K562 (cell line): ENCODE results near the gene PPIF. TPM values are rescaled to one million over a fixed set of nuclear protein-coding genes. Genes with fewer than 3 reads are reported as not detected.

ENCODE experiments used
- ATAC-seq: fragments of 200-7000 bp; cut with Tn5 transposase; 3 replicates; pipeline ENCODE4 v1.9.1; 2020; ENCODE audit warnings: moderate library complexity
- BruUV-seq: library from RNA; stranded (reverse); fragments of 400-500 nt; replicated peaks from 2 replicates; lab custom pipeline; 2021; lab: Mats Ljungman, UMichigan
- CTCF ChIA-PET: fragments of 300-600 bp; formaldehyde crosslinking; extraction: SDS; loops from one replicate; lab custom pipeline; 2021; ENCODE audit warnings: low intra/inter-chr PET ratio; lab: Yijun Ruan, JAX
- POLR2A ChIA-PET: fragments of 300-600, 350-650 bp; sonication (Branson Sonifier 250); formaldehyde crosslinking; extraction: SDS; loops from one replicate; lab custom pipeline; 2021; ENCODE audit warnings: antibody characterized with exemption, inconsistent platforms; lab: Yijun Ruan, JAX
- DNase-seq, 4 experiments: peaks; one replicate each; pipeline versions ENCODE4 v3.0.0 to v3.0.0-alpha.2; 2011 to 2018; ENCODE audit warnings: low spot score in 3 of 4, mixed read lengths in 3 of 4; ENCODE audit errors: extremely low read depth in 1 of 4
- FAIRE-seq: peaks from 2 replicates; lab custom pipeline; 2011; peaks lifted over from hg19 to GRCh38; lab: Jason Lieb, UNC
- H2AFZ ChIP-seq: 2 replicates; pipeline ENCODE4 v1.6.0; 2011; ENCODE audit warnings: low read depth, low read length, control low read depth, inconsistent platforms
- H3K27ac ChIP-seq: fragments of 200-600 bp; 3 replicates; pipeline ENCODE4 v1.8.0; 2011; ENCODE audit warnings: low read depth, mild to moderate bottlenecking, control low read depth, inconsistent platforms, low read length, moderate library complexity, mixed read lengths; ENCODE audit errors: extremely low read depth
- H3K27me3 ChIP-seq, 2 experiments: fragments of 300-600 bp in 1 of 2; 2 replicates in 1 of 2; 3 replicates in 1 of 2; pipeline versions ENCODE4 v1.6.0 to v1.8.0; 2011; ENCODE audit warnings: inconsistent platforms in 2 of 2, low read length in 2 of 2, mild to moderate bottlenecking in 1 of 2, mixed read lengths in 1 of 2, moderate library complexity in 1 of 2; ENCODE audit not compliant: control insufficient read depth in 2 of 2, insufficient read depth in 2 of 2
- H3K36me3 ChIP-seq: fragments of 300-600 bp; 3 replicates; pipeline ENCODE4 v1.8.0; 2011; ENCODE audit warnings: mild to moderate bottlenecking, low read length, inconsistent platforms; ENCODE audit not compliant: control insufficient read depth, insufficient read depth
- H3K4me1 ChIP-seq, 2 experiments: fragments of 200-600 bp in 1 of 2; replicated peaks in 1 of 2; 2 replicates in 1 of 2; 3 replicates in 1 of 2; pipeline versions ENCODE4 v1.5.1 to v1.8.0; 2011; ENCODE audit warnings: inconsistent platforms in 2 of 2, low read length in 2 of 2, mild to moderate bottlenecking in 1 of 2, mixed read lengths in 1 of 2, moderate library complexity in 1 of 2; ENCODE audit not compliant: control insufficient read depth in 2 of 2, insufficient read depth in 2 of 2
- H3K4me2 ChIP-seq: 2 replicates; pipeline ENCODE4 v1.6.1; 2011; ENCODE audit warnings: low read length, control low read depth, inconsistent platforms, mixed read lengths; ENCODE audit not compliant: insufficient read depth
- H3K4me3 ChIP-seq: fragments of 200-600 bp; sonication (generic), shearing (Covaris generic); 2 replicates; pipeline ENCODE4 v1.5.1; 2016; ENCODE audit warnings: control low read depth, inconsistent platforms
- H3K79me2 ChIP-seq: fragments of 200-600 bp; 3 replicates; pipeline ENCODE4 v1.8.0; 2011; ENCODE audit warnings: low read length, inconsistent platforms; ENCODE audit not compliant: control insufficient read depth, insufficient read depth
- H3K9ac ChIP-seq, 2 experiments: 2 replicates each; pipeline versions ENCODE4 v1.6.0 to v1.6.1; 2011; ENCODE audit warnings: low read depth in 2 of 2, low read length in 2 of 2, control low read depth in 1 of 2, inconsistent platforms in 1 of 2, mild to moderate bottlenecking in 1 of 2, mixed read lengths in 1 of 2; ENCODE audit not compliant: insufficient read depth in 1 of 2
- H3K9me1 ChIP-seq: one replicate; pipeline ENCODE4 v1.6.0; 2011; ENCODE audit warnings: inconsistent platforms, mild to moderate bottlenecking, low read length, moderate library complexity; ENCODE audit not compliant: control insufficient read depth, insufficient read depth
- H3K9me3 ChIP-seq: replicated peaks from 2 replicates; pipeline ENCODE4 v1.5.1; 2011; ENCODE audit warnings: low read depth, low read length, inconsistent platforms; ENCODE audit not compliant: control insufficient read depth, insufficient read depth
- H4K20me1 ChIP-seq: replicated peaks from 2 replicates; pipeline ENCODE4 v1.6.1; 2011; ENCODE audit warnings: low read length, inconsistent platforms, mixed read lengths; ENCODE audit not compliant: control insufficient read depth, insufficient read depth
- CEBPG ChIP-seq, 3 experiments: fragments of 200-800 bp in 1 of 3; sonication (Bioruptor generic) in 1 of 3; sonication (generic) in 1 of 3; formaldehyde crosslinking in 1 of 3; IDR thresholded peaks in 2 of 3; conservative IDR thresholded peaks in 1 of 3; 2 replicates each; pipeline versions ENCODE4 v1.6.1 to v1.8.0; 2016 to 2022; ENCODE audit warnings: missing compliant biosample characterization in 2 of 3, missing genetic modification characterization in 2 of 3, mild to moderate bottlenecking in 1 of 3, missing genetic modification reagents in 1 of 3
- CHAMP1 ChIP-seq: fragments of 450-650 bp; IDR thresholded peaks from 2 replicates; pipeline ENCODE4 v1.6.1; 2016; ENCODE audit warnings: mild to moderate bottlenecking
- HEY1 ChIP-seq: fragments of 250-450 bp; sonication (Bioruptor Pico); IDR thresholded peaks from 2 replicates; pipeline ENCODE4 v1.5.0; 2020; ENCODE audit warnings: mild to moderate bottlenecking, moderate library complexity, borderline replicate concordance
- MAFK ChIP-seq: IDR thresholded peaks from 2 replicates; pipeline ENCODE4 v1.6.1; 2011; ENCODE audit warnings: low read length, improper control_type of control experiment
- MEF2D ChIP-seq: conservative IDR thresholded peaks from 2 replicates; pipeline ENCODE4 v1.6.1; 2016; ENCODE audit warnings: low read depth, missing genetic modification characterization, missing compliant biosample characterization
- PURB ChIP-seq: sonication (generic); formaldehyde crosslinking; IDR thresholded peaks from 2 replicates; pipeline ENCODE4 v1.9.0; 2021; ENCODE audit warnings: low read depth, mild to moderate bottlenecking, missing genetic modification reagents
- ZNF274 ChIP-seq: IDR thresholded peaks from 2 replicates; pipeline ENCODE4 v1.6.1; 2011; ENCODE audit warnings: low read depth, mild to moderate bottlenecking, low read length, moderate library complexity, borderline replicate concordance
- WGBS: fragments of 100-300 bp; shearing (Covaris generic); methylation state at CpG from one replicate; pipeline ENCODE4 v1.1.6; 2016; ENCODE audit warnings: low coverage, mixed read lengths; ENCODE audit not compliant: insufficient coverage; ENCODE audit errors: missing lambda C conversion rate; 5-methylcytosine and 5-hydroxymethylcytosine counted together
- in situ Hi-C: fragments of 300-500 bp; cut with MboI; formaldehyde crosslinking; loops from 4 replicates; pipeline ENCODE4 v1.15.0; 2018; ENCODE audit warnings: inconsistent platforms, mixed read lengths
- intact Hi-C: fragments of 100-400 bp; cut with micrococcal nuclease; formaldehyde crosslinking; loops from 2 replicates; pipeline ENCODE4 v1.14.2; 2022
- polyA plus RNA-seq, 8 experiments: library from polyadenylated mRNA; depleted of rRNA in 4 of 8; stranded (reverse) in 5 of 8; unstranded in 3 of 8; fragments of >200 nt; fragmentation: Nextera tagmentation in 2 of 8; fragmentation: Illumina TruSeq in 1 of 8; extraction: Ambion mirVana in 2 of 8; extraction: Trizol in 1 of 8; gene quantifications; 2 replicates each; pipeline versions ENCODE4 v1.2.1 to v1.2.3, GENCODE V29; 2011 to 2014; ENCODE audit warnings: inconsistent platforms in 1 of 8, missing spikeins in 1 of 8
- total RNA-seq, 7 experiments: library from RNA; depleted of rRNA in 6 of 7; stranded (reverse); fragments of >200 nt in 6 of 7; fragmentation: Illumina TruSeq in 2 of 7; extraction: Trizol in 2 of 7; gene quantifications; 2 replicates each; pipeline versions ENCODE4 v1.2.1 to v1.2.3, GENCODE V29; 2011 to 2021; ENCODE audit warnings: low replicate concordance in 1 of 7

The PPIF gene
- total and polyA plus RNA-seq, 9 of the 15 experiments (the other 6 are each of a cell fraction or from before 2014, with no cell fraction given): 40.9 to 287 (median 117) TPM

DNA sequence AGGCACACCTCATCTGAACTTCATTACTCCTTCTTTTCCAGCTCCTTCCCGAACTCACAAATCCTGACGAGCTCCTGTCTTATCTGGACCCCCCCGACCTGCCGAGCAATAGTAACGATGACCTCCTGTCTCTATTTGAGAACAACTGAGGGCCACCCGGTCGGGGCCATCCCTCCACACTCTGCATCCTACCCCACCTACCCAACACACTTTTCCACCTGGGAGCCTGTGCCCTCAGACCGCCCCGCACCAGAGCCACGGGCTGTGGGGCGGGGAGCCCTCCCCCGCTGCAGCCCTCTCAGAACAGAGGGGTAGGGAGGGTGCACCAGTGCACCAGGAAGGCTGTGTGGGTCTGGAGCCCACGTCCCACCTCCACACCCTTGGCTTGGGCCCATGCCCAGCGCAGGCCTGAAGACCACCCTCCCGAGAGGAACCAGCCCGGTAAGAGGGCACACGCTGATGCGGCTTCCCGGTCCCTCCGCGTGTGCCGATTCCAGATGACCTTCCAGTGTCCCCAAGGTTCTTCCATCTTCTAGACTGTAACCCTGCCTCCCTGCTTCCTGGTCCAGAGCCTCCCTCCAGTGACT is 34.6 kb upstream of the PPIF start:
- no peak for DNase-seq
- H4K20me1 ChIP-seq: no peaks in the 10 kb centered on the region
- ATAC-seq: no peak
- H3K4me3 ChIP-seq: no peak overlapping the region
- peaks cover 6% of the 10 kb centered on the region for H3K9me1 ChIP-seq
- no peak overlapping the region for H2AFZ ChIP-seq
- no peak overlapping the region for H3K4me2 ChIP-seq
- intact Hi-C loops: no loop called here
- FAIRE-seq: no peak
- no peak for TF ChIP-seq MEF2D (tag)
- TF ChIP-seq HEY1 (CRISPR knock-in tag): no peak
- no peak for TF ChIP-seq MAFK
- TF ChIP-seq CEBPG (CRISPR knock-in tag; IDR thresholded peaks at IDR 0.05): no peak
- no peak for TF ChIP-seq CEBPG (tag; conservative IDR thresholded peaks at IDR 0.05 in 1 of 2, IDR thresholded peaks at IDR 0.05 in 1 of 2)
- no peak for TF ChIP-seq PURB
- no peak for TF ChIP-seq CHAMP1
- no peak for TF ChIP-seq ZNF274
- peaks cover 31% of the 10 kb centered on the region; the same call in 2 of the 3 replicates for H3K36me3 ChIP-seq
- no peak overlapping the region for H3K27ac ChIP-seq
- in situ Hi-C loops: no loop called here
- 84% methylated on average over 21 of the region's 22 CpGs for WGBS
- H3K79me2 ChIP-seq: no peaks in the 10 kb centered on the region
- peaks cover 11 to 37% of the 10 kb centered on the region in 2 experiments for H3K4me1 ChIP-seq
- no peaks in the 10 kb centered on the region for H3K9me3 ChIP-seq
- H3K27me3 ChIP-seq: no peaks in the 10 kb centered on the region
- BruUV-seq: no TSS peak
- ChIA-PET POLR2A (interaction anchor here (0.6 kb wide), 1 partner anchor 889 kb away, joined by 4 read pairs; no protein-coding TSS in a partner anchor), CTCF (no interaction called here)
- peak overlapping the region in 1 of 2 experiments; percentile 29; a peak in 1 of 4 replicates for H3K9ac ChIP-seq
